Transverse colon (tissue), 4 donors: ENCODE data around the gene MUCL3.
"Not testable (repeated sequence)": the region's sequence is repeated elsewhere in the genome, so short reads cannot be mapped to it uniquely, and the experiment has no call there.

Experiments
- CTCF ChIP-seq, 5 experiments: fragments of 200-600 bp in 3 of 5; fragments of 450-650 bp in 2 of 5; sonication (generic) in 3 of 5; IDR thresholded peaks; 1 replicate in 2 of 5; 2 replicates in 3 of 5; pipeline ENCODE4 v1.5.1; 2016 to 2017; ENCODE audit warnings: antibody characterized with exemption in 5 of 5, inconsistent platforms in 3 of 5, mild to moderate bottlenecking in 2 of 5, moderate library complexity in 1 of 5
- POLR2A ChIP-seq: fragments of 450-650 bp; IDR thresholded peaks from one replicate; pipeline ENCODE4 v1.6.1; 2016; ENCODE audit warnings: antibody characterized with exemption, mild to moderate bottlenecking, moderate library complexity
- POLR2AphosphoS5 ChIP-seq, 3 donors: sonication (generic); formaldehyde crosslinking; IDR thresholded peaks; one replicate each; pipeline ENCODE4 v1.6.1; 2016; ENCODE audit warnings: antibody characterized with exemption in 3 of 3

GRCh38 chr6:30910473-30910872, 30.3 kb upstream of the MUCL3 start:
- not testable (repeated sequence) for TF ChIP-seq CTCF (IDR thresholded peaks at IDR 0.05); POLR2AphosphoS5 (IDR thresholded peaks at IDR 0.05); POLR2A
